Stimulated activated CD4-positive, alpha-beta T cell treated with anti-CD3 and anti-CD28 coated beads, Interleukin-1b, Interleukin-23, amount 100 ng/mL, for 48 hours (primary cell): ENCODE results near the gene ANKS1A.
"Not testable (repeated sequence)": the region's sequence is repeated elsewhere in the genome, so short reads cannot be mapped to it uniquely, and the experiment has no call there.

Source experiments
- DNase-seq: peaks from one replicate; pipeline ENCODE4 v3.0.0-alpha.2; 2020

The ANKS1A gene

DNA sequence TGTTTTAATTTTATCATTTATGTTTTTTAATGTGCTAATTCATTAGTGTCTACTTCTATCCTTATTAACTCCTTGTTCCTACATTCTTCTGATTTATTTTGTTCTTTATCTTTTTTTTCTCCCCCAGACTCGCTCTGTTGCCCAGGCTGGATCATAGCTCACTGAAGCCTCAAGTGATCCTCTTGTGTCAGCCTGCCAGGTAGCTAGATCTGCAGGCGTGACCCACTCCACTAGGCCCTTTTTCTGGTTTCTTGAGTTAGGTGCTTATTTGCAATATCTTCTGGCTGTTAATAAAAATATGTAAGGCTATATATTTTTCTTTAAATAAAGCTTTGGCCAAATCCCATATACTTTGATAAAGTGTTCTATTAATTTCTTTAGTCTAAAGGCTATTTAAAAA is 4.1 kb upstream of the ANKS1A start:
- DNase-seq: no peak

DNA sequence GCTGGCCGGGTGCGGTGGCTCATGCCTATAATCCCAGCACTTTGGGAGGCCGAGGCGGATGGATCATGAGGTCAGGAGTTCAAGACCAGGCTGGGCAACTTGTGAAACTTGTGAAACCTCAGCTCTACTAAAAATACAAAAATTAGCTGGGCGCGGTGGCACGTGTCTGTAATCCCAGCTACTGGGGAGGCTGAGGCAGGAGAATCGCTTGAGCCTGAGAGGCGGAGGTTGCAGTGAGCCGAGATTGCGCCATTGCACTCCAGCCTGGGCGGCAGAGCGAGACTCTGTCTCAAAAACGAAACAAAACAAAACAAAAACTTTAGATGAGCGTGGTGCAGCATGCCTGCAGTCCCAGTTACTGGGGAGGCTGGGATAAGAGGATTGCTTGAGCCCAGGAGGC is 3.2 kb upstream of the ANKS1A start:
- not testable (repeated sequence) for DNase-seq

DNA sequence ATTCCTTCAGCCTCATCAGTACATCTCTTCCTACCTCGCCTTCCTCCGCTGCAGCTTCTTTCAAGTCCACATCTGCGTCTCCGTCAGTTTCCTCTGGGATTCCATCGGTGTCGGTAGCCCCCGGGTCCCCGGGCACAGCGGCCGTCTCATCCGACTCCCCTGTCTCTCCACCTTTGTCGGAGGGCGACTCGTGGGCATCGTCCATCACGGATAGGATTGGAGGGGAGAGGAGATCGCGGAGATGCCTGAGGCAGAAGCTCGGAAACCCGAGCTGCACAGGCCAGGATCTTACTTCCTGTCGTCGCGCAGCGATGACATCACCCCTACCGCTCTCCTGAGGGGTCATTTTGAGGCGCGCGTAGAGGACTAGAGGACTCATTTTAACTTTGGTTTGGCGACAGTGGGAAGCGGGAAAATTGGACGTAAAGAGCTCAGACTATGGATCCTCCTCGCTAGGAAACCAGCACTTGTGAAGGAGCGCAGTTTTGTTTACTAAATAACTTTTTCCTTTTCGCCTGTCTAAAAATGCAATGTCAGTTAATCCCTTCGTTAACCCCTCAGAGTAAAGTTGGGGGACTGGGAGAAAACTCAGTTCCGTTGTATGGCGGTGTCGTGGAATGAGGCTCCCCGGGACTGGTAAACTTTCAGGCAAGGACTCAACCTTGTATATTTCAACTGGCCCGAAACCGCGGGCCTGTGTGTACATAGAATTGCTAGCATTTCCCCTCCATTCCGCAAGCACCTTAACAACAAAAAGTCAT is 1.1 kb upstream of the ANKS1A start, which contains the start of gene TAF11:
TSS of gene TAF11 (minus strand) at position 290 of the 761 bp plus-strand sequence. CDS start at position 205, 85 bp downstream.
- DNase-seq: peak; percentile 91

DNA sequence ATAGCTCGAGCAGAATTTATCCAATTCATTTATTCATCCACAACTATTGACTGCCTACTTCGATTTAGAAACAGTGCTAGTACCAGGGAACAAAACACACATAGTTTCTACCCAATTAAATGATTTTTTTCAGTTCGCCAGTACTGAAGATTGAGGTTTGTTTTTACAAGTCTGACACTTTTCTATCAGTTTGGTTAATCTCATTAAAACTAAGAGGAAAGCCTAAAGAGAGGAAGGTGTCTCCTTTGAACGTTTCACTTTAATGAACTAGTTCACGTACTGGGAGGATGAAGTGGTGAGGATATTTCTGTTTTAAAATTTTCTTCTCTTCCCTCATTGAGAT is 570 bp upstream of the ANKS1A start:
- DNase-seq: no peak

DNA sequence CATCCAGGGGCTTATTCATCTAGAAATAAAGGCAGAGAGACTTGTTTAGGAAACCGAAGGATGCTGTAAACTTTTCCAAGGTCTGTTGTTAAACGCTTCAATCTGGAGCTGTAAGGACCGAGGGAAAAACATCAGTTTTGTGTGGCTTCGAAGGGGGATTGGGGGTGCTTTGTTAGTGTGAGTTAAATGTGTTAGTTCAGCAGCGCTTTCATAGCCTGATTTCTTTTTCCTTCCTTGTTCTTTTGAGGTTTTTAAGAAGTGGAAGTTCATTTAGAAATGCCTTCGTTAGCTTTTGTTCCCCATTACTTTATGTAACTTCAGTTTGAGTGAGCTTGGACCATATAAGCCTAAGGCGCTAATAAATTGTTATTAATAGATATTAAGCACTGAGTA is 1.5 kb downstream of the ANKS1A start:
- DNase-seq: no peak

DNA sequence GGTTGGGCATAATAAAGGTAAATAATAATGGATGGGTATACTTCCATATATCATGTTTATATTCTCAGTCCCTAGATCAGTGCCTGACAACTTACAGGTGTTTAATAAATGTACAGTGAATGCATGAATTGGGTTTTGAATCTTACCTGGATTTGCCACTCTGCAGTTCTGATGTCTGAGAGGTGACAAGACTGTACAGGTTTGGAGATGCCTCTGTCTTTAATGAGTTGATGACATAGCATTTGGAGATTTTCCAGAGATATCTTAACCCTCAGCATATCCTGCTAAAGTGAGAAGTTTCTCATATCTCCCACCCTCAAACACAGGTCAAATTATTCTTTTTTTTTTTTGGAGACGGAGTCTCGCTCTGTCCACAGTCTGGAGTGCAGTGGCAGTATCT is 2.2 kb downstream of the ANKS1A start:
- no peak for DNase-seq

DNA sequence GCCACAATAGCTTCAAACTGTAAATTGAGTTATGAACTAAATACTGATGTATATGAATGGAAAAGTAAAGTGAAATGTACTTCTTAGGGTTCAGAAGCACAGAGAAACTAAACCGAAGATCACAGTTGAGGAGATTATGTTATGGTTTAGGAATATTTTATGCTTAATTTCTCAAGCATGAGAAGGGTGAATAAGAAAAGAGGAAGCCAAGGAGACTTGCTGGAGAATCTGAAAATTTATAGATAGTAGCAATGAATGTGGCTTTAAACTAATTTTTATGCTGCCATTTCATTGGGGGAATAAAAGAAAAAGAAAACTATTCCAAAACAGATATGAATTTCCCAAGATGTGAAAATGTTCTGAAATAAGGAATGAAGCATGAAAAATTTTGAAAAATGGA is 5.6 kb downstream of the ANKS1A start:
- DNase-seq: no peak

DNA sequence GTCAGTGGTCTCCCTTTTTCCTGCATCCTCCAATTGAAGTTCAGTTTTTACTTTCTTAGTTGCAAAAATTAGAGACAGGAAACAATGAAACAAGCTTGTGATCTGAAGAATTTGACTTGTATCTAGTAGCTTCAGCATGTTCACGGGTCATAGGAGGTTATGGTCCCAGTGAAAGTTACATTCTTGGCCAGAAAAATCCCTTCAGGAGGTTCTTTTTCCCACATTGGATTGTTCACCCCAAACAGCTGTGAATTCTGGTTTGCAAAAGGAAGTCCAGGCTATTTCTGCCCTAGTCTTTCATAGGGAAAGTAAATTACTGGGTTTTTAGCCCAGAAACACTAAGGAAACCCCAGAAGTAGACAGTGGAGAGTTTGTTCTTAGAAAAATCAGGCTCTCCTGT is 8.1 kb downstream of the ANKS1A start:
- no peak for DNase-seq

DNA sequence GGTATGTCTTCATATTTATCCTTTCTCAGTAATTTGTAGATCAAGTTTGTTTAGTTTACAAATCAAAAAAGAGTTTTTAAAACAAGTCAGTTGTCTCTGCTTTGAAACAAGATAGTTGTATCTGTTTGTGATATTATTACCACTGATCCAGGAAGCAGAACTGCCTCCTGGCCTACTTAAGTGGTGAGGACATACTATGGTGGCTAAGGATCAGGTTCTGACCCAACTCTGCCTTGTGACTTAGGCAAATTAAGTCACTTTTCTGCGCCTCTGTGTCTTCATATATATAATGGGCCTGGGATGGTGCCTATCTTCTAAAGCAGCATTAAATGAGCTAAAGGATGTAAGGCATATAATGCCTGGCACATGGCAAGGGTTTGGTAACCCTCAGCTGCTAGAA is 8.7 kb downstream of the ANKS1A start:
- DNase-seq: no peak

DNA sequence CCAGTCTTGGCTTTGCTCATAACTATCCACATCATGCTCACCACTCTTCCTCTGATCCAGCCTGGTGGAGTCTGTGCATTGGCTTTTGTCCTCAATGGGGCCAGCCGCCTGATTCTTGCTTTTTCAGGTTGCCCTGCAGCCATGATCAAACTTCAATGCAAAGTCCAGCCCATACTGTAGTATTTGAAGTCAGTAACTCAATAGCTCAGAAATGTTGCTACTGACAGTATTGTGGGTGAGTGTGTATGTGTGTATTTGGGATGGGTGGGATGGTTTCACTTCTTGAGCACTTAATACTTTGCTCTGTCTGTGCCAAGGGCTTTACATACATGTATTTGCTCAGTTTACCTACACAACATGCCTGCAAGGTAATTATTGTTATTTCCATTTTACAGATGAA is 10.7 kb downstream of the ANKS1A start:
- not testable (repeated sequence) for DNase-seq

DNA sequence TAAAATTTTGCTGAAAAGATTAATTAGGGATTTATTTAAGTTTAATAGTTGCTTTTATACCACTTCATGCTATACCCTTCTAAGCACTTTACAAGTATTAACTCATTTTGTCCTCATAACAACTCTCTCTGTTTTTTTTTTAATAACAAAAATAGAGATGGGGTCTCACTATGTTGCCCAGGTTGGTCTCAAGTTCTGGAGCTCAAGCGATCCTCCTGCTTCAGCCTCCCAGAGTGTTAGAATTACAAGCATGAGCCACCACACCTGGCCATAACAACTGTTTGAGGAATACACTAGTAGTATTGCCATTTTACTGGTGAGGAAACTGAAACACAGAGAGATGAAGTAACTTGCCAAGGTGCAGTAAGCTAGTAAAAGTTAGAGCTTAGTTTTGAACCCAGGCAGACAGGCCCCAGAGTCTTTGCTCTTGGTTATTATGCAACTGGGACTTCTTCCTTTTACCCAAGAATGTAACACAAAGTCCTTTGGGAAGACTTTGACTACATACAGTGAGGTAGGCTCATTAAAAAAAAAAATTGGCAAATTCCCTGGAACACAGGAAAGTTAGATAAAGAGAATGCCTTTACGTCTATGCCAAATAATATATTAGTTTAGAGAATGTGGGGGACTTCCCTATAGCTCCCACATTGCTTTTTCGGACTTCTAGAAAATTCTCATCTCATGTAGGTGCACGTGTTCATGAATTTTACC is 11.4 kb downstream of the ANKS1A start:
- no peak for DNase-seq

DNA sequence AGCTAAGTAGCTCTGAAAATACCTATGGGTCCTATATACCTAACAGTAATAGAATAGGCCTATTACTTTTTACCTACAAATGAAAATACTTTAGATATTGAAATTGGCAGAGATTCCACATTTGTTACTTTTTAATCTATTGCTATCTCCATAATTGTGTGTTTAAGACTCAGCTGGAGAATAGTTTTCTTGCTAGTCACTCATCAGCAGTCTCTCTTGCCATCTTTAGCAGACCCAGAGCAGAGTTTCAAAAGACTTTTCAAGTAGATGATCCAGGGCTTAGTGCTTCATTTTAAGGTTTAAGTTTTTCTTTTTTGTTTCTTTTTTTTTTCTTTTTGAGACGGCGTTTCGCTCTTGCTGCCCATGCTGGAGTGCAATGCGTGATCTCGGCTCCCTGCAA is 12.9 kb downstream of the ANKS1A start:
- no peak for DNase-seq

DNA sequence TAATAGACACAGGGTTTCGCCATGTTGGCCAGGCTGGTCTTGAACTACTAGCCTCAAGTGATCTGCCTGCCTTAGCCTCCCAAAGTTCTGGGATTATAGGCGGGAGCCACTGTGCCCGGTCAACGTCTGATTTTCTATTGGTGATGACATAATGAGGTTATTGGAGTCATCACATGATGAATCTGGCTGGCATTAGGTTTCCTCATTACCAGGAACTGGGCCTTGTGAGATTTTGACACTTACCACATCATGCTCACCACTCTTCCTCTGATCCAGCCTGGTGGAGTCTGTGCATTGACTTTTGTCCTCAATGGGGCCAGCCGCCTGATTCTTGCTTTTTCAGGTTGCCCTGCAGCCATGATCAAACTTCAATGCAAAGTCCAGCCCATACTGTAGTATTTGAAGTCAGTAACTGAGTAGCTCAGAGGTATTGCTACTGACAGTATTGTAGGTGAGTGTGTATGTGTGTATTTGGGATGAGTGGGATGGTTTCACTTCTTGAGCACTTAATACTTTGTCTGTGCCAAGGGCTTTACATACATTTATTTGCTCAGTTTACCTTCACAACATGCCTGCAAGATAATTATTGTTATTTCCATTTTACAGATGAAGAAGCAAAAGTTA is 16.0 kb downstream of the ANKS1A start:
- no peak for DNase-seq

DNA sequence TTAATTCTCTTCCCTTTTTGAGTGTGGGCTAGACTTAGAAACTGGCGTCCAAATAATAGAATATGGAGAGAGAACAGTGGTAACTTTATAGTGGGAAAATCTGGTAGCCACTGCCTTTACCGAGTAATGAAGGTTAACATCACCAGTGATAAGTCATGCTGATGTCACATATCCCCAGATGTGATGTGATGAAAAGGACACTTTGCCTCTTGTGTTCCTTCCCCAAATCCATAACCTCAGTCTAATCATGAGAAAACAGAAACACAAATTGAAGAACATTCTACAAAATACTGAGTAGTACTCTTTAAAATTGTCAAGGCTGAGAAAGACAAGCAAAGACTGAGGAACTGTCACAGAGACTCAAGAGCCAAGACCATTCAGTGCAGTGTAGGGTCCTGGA is 17.8 kb downstream of the ANKS1A start:
- DNase-seq: no peak

DNA sequence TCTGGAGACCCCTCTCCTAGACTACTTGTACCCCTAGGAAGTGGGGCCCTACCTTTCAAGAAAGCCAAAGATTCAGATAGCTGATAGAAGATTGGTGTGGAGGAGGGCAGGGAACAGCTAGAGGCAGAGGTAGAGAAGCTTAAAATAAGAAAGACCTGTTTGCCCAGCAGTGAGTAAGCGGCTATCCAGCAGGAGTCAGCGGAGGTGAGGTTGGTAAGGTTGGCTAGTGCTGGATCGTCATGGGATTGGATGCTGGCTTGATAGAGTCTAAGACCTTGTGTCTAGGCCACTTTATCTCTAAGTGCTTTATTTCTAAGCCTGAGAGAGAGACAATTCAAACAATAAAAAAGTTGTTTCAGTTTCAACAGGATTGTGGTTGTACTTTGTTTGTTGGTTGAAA is 19.1 kb downstream of the ANKS1A start:
- no peak for DNase-seq

DNA sequence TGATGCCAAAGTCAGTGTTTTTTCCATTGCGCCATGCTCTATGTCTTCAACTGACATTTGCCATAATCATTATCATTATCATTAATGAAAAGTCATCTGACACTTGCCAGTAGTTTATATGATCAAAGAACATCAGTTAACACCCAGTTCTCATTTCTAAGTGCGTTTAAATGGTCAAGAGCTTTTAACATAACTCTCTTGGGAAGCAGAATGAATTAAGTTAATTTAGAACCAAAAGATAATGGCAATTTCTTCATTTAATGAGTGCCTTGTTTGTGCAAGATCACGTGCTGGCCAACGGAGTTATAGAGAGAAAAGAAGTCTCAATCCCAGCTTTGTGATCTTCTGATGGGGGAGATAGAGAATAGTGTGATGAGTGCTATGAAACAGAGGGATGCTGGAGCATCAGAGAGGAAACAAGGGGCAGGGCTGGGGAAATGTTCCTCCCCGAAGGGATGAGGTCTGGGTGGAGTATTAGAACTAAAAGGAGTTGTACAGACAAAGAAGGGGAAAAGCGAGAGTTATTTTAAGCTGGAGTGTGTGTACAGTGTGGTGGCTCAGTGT is 20.3 kb downstream of the ANKS1A start:
- no peak for DNase-seq

DNA sequence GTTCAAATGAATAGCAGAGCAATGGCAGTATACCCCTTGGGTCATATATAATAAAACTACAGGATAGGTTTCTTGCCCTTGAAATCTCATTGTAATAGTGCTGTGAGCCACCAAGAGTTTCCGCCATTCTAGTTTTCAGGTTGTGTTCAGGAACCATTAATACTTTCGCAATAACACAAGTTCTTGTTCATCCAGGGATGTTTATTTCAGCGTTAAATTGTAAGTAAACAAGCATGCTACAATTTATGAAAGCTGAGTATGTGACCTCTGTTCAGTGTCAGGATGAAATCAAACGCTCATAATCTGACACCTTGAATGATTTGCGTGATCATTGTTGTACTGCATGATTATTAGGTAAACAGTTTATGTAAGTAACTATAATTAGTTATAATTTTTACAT is 22.8 kb downstream of the ANKS1A start:
- DNase-seq: no peak

DNA sequence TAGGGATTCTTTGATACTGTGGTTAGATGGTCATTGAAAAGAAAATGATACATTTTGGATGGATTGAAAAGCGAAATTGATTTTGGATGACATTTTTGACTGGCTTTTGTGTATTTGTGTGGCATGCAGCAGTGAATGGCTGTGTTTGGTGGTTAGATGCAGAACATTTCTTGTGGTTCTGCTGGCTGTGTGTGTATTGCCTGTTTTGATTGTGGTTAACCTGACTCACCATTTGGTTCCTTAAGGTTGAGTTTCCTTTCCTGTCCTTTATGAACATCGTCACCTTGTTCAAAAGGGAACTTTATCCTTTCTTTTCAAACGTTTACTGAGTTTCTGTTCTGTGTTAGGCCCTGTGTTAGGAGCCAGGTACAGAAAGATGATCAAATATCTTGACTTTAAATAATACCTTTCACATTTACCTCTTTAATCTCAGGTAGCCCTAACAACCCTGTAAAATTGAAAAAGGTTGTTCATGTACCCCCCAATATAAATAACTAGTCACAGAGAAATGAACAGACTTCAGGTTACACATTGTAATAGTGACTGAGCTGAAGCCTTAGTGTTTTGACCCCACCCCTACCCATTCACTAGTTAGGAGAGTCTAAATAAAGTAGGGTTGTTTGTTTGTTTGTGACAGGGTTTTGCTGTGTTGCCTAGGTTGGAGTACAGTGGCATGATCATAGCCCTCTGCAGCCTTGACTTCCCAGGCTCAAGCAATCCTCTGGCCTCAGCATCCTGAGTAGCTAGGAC is 23.8 kb downstream of the ANKS1A start:
- DNase-seq: peak; percentile 57

DNA sequence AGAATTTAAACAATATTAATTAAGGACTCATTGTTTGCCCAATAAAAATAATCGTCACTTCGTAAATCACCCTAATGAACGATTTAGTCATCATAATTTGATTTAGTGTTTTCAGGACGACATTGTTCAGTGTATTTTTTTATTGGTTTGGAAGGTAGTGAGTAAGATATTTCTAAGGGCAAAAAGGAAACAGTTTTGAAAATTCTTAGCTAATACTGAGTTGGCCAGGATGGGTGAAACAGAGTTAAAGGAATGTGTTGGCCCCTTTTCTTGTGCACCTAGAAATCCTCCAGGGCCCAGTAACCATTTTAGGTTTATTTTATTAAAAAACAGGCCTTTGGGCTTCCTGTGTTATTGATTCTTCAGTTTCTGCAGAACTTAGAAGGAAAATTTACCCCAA is 25.3 kb downstream of the ANKS1A start:
- DNase-seq: no peak

DNA sequence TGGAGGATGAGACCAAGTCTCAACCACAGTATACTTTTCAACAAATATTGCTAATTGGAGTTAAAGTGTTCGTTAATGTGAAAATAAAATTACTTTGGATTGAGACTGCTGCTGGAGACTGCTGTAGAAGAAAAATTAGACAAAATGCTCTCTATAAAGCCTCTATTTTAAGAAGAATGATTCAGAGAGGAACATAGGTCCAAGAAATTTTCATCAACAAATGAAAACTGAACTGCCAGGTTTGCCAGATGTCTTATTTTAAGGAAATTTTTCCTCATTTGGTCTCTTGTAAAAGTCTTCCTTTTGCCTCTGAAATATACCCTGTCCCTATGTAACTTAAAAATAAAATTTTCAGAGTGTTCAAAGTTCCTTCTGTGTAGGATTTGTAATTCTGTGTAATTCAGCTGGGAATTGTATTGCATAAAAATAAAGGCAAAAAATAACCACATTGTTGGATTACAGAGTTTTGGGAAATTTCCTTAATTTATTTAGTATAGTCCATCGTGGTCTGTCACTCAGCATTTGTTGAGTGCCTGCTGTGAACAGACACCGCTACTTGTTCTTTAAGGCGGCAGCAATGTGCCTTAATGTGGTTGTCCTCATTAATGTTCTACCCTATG is 27.4 kb downstream of the ANKS1A start:
- no peak for DNase-seq

DNA sequence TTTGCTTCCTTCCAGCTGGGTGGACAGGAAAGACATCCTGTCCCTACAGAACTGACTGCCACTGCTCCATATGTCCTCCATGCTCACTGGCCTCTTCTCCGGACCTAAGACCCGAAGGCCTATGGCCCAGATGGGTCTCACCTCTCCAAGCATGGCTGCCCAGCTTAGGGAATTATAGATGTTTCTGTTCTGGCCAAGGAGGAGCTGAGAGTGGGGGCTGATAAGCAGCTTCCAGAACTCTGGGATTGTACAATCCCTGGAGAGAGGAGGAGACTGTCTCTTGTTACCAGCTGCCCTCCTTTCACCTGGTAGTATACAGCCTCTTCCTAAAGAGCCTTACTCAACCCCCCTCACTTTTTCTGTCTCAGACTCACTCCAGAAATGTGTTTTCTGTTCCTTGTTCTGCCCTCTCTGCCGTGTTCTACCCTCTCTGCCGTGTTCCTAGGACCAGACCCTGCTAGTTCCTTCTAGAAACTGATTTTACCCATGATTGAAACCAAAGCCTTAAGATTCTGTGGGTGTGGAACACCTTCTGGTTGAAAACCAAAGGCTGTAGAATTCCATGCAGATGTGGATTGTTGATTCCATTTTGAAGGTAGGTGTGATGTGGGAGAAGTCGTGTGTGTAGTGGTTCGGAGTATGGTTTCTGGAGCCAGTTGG is 28.7 kb downstream of the ANKS1A start:
- DNase-seq: no peak

DNA sequence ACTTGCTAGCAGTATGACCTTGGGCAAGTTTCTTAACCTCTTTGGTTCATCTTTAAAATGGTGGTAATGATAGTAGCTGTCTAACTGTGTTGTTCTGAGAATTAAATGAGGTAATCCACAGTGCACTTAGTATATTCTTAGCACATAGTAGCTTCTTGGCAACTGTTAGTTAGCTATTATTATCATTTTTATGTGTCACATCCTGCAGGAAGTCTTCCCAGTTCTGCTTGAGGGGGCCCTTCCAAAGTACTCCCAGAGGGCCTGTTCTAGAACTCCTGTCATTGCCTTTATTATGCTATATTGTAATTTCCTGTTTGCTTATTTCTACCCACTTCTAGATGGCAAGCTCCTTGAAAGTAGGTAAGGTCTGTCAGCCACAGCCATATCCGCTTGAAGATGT is 30.6 kb downstream of the ANKS1A start:
- DNase-seq: no peak
